Stimulated activated CD4-positive, alpha-beta T cell treated with anti-CD3 and anti-CD28 coated beads, TNF-alpha, amount 100 ng/mL, for 1 hour (primary cell): Measurements from ENCODE around the gene FBXW8.

Source experiments
- DNase-seq, 3 donors: peaks; one replicate each; pipeline ENCODE4 v3.0.0-alpha.2; 2020; ENCODE audit warnings: low read depth in 3 of 3, low spot score in 1 of 3

Gene FBXW8

DNA sequence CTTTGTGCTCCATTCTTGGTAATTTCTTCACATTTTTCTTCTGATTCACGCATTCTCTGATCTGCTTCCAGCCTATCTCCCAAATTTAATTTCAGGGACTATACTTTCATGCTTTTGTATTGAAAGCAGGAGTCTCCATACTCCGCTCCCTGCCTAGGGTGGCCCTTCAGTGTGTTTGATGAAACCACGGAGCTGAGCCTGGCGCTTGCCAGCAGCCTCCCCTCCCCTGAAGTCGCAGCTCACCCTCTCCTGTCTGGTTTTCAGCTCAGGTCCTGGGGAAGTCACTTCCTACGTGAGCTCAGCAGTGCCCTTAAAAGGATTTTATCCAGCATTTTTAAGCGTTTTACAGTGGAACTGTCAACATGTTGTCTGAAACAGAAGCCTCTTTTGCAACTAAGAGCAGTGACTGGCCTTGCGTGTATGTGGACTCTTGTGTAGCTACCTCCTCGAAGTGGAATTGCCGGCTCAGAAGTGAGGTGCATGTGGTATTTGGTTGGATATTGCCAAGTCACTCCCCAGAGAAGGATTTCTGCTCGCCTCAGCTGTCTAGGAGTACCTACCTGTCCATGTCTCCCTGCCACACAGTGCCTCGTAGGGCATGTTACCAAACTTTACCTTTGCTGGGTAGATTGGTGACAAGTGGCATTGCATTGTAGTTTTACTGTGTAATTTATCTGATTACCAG is 109.9 kb downstream of the FBXW8 start:
- DNase-seq: no peak

DNA sequence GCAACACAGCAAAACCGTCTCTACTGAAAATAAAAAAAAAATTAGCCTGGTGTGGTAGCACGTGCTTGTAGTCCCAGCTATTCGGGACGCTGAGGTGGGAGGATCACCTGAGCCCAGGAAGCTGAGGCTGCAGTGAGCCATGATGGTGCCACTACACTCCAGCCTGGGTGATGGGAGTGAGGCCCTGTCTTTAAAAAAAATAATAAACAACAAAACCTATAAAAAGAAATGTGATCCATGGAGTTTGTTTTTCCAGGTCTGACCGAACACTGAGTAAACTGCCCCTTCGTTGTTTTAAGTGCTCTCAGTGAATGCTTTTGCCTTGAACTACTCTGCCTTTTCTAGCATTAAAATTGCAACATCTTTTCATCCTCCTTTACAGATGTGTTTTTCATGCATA is 111.7 kb downstream of the FBXW8 start:
- DNase-seq: no peak

DNA sequence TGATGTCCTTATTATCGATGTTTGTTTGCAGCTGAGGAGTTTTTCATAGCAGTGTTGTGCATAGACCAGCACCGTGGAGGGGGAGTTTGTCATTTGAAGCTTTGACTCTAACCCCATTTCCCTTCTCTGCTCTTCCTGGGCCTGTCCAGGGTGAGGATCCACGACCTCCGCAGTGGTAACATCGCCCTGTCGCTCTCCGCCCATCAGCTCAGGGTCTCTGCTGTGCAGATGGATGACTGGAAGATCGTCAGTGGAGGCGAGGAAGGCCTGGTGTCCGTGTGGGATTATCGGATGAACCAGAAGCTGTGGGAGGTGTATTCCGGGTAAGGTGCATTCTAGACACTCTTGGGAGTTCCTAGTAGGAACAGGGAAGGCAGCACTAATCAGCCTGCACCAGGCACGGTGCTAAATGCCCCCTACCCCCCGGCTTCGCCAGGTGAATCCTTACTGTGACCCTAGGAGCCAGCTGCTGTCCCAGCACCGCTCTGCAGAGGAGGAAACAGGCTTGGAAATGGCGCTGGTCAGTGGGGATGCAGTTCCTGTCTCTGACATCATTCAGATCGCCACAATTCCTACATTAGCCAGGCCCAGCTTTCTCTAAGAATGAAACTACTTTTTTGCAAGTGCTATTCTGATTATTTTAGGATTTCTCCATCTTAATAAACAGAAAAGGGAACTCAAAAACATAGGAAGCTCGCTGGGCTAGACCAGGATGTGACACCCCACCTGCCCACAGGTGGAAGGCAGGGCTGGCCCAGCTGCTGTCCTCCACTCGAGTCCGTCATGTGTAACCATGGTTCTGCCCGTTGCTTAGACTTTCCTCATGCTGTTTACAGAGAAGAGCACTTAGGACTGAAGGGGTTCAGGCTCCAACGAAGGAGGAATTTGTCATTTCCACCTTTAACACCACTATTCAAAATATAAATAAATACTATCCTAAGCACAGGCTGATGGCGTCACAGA is 113.5 kb downstream of the FBXW8 start:
- DNase-seq: no peak

DNA sequence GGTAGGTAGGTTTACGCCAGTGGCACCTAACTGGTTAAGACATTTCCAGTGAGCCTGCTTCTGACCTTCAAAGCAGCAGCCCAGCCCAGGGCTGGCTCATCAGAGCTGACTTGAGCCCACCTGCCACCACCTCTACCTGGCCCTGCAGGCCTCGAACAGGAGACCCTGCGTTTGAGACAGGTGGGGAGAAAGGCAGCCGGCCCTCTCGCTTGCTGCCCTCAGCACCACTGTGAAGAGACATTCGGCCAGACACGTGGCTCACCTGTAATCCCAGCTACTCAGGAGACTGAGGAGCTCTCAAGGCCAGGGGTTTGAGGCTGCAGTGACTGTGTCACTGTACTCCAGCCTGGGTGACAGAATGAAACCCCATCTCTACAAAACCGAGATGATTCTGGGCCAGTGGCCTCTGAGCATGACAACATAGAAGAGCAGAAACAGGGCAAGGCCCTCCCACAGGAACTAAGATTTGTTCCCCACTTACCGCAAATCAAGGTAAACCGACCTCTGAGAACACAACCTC is 114.3 kb downstream of the FBXW8 start:
- no peak for DNase-seq

DNA sequence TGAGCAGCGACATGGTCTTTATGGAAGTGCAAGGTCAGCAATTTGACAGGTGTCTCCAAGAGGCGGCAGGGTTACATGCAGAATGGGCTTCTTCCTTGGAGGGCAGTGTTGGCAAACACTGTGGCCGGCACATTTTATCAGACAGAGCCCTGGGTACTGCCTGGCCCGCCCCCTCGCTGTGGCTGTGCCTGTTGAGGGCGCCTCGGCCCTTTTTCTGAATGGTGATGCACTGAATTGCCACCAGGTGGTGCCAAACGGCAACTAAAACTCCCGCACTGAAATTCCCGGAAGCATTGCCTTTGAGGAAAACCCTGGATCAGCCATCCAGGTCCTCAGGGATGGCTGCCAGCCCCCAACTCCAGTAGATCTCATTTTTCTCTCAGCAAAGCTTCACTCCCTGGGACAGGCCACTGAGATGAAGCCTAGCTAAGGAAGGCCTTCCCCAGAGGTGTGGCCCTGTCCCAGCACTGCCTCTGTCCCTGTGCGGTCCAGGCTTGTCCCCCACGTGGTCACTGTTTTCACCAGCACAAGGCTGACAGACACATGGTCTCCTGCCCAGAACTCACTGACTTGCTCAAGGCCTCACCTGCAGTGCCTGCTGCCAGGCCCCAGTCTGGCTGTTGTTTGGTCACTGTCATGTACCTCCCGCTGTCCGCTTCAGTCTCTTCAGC is 114.9 kb downstream of the FBXW8 start:
- peak in 2 of 3 donors; percentile 9 to 24 for DNase-seq

DNA sequence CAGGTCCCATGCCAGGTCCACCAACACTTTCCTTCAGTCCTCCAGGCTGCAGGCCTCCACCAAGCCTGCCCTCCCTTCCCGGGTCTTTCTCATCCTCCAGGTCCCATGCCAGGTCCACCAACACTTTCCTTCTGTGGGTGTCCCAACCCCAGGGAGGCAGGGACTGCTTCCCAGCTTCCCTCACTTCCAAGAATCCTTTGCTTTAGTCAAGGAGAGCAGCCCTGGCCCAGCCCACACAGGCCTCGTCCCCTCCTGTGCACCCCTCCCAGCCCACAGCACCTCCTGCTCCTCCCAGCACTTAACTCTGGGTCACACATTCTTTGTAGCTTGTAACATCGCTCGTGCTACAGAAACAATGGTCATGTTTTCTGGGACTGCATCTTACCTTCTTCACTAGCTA is 115.6 kb downstream of the FBXW8 start:
- no peak for DNase-seq

DNA sequence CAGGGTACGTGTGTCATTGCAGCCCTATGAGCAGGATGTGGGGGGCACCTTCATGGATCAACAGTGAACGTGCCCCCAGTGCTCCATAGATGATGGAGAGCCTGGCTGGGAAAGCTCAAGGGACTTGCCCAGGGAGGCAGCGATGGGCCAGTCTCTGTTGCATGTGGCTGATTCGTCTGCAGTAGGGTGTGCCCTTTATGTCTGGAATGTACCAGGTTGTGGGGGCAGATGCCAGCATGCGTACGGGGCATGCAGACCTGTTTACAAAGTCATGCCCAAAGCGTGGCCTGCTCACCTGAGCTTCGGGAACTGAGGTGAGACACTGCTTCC is 116.1 kb downstream of the FBXW8 start:
- no peak for DNase-seq

DNA sequence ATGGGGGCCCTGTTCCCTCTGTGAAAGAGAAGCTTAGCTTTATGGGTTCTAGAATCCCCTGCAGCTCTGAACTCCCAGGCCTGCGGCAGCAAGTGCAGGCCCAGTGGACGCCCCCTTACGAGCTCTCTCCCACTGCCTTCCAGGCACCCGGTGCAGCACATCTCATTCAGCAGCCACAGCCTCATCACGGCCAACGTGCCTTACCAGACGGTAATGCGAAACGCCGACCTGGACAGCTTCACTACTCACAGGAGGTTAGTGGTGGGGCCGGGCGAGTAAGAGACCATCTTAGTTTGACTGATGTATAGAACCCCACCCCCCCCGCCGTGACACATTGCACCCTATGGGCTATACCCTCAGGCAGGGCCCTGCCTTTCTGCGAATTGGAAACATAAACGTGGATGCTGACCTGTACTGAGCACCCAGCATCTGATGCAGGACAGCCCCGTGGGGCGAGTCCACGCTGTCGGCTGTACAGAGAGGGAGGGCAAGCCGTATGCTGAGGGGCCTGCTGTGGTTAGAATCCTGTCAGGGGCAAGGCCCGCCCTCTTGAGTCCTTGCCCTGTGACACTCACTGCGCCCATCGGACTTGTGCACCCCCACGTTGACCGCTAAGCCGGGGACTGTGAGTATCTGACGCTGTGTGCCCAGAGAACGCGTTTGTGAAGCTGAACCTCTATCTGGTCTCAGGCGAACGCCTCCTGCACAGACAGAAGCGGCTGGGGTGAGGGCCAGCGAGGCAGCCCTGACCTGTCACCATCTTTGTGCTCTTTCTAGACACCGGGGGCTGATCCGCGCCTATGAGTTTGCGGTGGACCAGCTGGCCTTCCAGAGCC is 116.7 kb downstream of the FBXW8 start:
- no peak for DNase-seq

DNA sequence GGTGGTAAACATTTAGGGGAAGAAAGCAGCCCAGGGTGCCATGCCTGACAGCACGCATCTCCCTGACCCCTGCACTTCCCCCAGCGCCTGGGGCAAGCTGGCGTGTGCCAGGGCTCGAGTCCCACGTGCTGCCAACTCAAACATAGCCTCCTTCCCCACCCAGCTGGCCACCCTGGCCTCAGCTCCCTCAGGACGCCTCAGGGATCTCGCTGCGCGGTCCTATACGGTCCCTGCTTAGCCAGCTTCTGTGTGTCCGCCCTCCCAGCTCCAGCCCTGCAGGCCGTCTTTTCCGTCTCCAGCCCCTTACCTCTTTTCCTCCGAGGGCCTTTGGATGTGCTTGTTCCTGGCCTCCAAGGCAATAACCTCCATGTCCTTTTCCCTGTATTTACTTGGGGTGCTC is 117.5 kb downstream of the FBXW8 start:
- DNase-seq: no peak

DNA sequence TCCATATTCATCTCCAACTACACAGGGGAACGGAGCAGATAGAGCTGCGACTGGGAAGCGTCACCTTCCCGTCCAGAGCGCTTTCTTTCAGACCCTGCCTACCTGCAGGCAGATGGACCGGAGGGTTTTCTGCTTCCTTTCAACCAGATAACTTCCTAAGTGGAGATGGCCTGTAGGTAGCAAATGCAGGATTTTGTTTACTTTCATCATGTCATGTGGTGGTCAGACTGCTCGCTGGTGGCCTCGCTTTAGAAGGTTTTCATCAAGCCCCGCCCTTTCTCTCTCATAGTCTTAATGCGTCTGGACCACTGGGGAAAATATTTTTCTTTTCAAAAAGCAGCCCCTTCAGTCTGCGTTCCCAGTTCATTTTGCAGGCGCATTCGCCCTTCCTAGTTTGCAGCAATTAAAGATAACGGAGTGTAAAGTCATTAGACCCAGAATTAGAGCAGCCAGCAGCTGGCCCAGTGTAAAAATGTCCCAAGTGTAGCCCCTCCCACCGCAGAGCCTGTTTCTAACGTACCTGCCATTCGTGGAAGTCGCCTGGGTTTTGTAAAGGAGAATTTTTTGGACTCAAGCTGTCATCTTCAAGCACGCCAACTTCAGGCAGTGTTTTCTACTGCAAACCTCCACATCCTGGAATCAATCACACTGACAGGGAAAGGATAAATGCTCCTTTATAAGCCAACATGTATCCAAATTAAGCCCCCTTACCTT is 119.6 kb downstream of the FBXW8 start:
- DNase-seq: no peak

DNA sequence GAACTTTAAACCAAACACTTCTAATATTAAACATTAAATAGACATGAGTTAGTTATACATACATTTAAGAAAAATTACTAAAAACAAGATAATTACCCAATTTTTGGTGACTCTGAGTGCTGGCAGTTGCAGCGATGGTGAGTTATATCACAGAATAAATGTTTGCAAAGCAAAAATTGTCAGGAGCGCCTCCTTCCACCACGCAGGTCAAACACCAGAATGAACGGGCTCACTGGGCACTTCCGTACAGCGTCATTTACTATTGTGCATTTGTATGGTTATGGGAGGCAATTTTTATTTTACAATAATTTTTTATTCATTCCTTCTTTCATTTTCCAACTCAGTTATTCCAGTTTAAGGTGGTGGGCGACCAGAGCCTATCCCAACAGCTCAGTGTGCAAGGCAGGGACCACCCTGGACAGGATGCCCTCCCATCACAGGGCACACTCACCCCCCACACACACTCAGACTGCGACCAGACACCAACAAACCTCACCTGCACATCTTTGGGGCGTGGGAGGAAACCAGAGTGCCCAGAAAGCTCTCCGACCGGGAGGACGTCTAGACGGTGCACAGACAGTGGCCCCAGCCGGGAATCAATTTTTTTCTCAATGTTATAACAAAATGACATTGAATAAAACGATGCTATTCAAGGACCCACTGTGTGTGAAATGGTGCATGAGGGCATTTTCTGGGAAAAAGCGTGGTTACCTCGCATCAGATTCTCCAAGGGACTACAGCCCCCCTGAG is 121.3 kb downstream of the FBXW8 start:
- DNase-seq: no peak

DNA sequence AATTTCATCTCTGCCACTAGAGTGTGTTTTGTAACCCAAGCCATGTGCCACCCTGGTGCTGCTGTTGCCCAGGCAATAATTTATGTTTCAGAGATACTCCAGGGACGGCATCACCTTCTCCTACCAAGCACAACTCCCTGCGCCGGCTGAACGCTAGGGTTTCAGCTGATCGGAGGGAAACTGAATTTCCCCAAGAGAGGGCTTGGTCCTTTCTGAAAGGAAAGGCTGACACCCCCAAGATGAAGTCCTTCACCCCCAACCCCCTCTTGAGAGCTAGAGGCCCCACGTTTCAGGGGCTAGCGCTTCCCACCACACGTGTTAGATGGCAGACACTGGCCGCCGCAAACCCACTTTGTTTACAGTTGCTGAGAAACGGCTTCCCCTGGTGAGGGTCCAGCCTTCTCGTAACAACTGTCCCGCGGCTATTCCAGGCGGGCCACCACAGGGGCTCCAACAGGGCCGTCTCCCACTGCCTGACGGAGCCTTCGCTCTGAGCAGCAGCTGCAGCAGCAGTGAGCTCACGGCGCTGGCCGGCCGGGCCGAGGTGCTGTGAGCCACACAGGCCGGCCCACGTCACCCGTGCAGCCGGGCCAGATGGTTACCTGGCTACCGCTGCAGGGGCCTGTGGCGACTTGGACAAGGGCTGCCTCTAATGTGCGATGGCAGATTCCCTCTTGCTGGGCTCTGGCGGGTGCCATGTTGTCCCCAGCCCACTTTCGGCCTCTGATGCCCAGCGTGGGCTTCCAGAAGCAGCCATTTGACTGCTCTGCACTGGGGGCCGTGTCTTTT is 122.0 kb downstream of the FBXW8 start:
- DNase-seq: no peak

DNA sequence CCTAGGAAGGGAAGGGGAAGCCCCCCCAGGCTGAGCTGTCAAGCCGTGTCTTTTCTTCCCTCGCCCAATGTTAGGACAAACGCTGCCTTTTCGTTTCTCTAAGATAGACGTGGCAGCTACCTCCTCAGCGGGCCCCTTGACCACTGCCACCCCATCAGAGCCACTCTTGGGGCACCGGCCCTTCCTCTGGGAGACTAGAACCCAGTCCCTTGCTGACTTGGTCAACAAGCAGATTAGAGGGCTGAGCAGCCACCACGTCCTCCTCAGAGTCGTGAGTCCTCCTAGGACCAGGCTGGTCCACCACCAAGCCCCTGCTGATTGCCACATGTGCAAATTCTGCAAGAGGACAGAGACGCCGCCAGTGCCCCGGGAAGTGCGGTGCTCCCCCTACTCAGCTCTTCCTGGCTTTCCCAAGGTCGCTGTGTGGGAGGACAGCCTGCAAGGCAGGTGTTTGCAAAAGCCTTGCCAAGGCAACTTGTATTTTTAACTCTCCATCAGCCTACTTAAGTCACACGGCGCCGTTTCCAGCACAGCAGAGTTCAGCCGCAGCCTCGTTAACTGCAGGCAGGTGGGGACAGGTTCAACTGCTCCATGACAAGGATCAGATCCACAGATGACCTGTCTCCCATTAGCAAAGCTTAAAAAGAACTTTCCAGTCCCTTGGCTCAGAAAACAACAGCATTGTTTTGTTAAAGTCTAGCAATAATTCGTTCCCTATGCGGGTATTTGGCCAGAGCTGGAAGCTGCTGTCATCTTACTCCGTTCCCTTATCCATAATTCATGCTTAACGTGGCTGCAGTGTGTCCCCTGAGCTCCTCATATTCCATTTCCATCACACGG is 122.9 kb downstream of the FBXW8 start:
- no peak for DNase-seq

DNA sequence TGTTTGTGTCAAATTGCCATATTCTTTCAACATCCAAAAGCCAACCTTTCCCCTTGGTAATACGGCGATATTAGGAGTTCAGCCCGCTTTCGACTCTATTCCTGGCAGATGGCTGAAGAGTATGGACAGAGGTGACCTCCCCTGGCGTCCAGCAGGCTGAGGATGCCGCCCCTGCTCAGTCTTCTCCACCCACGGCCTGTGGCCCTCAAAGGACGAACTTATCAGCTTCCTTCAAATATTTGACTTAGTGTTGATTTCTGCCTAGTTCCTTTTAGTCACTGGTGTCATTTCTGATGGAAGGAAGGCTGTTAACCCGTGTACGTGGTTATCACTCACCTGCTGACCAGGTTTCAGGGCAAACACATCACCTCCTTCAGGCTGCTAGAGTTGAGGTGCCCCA is 123.5 kb downstream of the FBXW8 start:
- DNase-seq: no peak

DNA sequence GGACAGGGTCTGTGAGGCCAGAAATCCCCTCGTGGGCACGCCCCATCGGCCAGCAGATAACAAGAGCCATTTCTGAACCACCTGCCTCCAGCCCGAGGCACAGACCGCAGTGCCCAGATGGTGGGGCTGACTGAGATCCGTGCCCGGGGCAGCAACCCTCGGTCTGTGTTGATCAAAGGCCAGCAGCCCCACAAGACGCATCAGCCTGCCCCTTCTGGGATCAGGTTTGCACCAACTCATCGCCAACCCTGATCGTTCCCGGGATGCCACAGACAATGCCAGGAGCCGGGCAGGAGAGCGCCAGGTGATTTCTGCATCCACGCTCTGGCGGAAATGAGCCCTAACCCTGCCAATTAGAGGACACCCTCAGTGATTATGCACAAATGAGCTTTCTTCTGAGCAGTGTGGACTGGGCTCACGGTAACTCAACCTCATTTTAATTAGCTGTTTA is 124.0 kb downstream of the FBXW8 start:
- no peak for DNase-seq

DNA sequence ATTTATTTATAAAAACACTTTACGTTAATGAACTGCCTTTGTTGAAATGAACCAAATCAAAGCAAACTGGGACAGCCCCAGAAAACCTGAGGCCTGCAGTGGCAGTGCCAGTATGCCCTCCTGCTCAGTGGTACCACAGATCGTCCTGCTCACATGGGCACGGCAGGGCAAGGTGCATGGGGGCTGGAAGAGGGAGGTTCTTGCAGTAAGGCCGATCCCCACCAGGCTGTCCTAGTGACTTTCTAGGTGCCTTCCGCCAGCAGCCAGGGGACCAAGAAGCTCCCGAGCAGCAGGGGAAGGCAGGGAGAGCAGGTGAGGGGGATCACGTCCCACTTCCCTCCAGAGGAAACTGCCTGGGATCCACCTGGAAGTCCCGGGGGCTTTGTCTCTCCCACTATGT is 124.5 kb downstream of the FBXW8 start:
- no peak for DNase-seq

DNA sequence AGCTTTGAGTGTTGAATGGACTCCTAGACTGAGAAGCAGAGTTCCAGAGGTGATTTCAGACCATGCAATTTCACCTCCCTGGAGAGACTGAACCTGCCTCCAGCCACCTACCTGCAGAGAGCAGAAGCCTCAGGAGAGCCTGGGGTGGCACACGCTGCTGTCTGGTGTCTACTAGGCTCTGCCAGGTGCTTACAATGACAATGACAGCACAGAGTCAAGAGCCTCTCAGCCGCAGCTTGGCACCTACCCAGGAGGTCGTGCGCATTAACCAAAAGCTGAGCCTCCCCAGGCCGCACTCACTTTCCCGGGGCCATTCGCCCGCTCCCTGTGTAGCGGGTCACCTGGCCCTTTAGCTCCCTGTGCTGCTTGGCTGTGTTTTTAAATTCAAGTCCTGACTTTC is 125.3 kb downstream of the FBXW8 start:
- no peak for DNase-seq

DNA sequence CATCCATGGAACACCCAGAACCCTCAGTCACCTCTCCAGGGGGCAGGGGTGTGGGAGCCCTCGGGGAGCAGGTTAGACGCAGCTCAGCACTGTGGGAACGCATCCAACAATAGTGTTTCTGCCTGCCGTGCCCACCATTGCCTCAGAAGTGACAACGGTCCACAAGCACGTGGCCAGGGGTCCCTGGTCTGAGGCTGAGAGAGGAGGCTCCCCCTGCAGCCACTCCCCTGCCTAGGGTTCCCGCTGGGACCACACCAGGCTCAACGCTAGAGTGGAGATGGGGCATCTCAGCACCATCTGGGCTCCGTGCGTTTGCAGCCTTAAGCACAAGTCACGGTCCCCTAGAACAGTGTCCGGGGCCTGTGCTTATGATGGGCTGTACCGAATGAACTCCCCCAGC is 125.8 kb downstream of the FBXW8 start:
- no peak for DNase-seq
